NCI-H1092 treated with DMSO at 0.1 percent for 48 hours (cell line): ENCODE results near the gene KIFAP3.
"Not testable (repeated sequence)": the region's sequence is repeated elsewhere in the genome, so short reads cannot be mapped to it uniquely, and the experiment has no call there.

Source experiments
- DNase-seq: peaks from one replicate; lab custom pipeline; 2025; lab: John Stamatoyannopoulos, UW

The KIFAP3 gene

GRCh38 chr1:170063109-170063826 is 11.2 kb downstream of the KIFAP3 start:
- DNase-seq, result no peak

- DNase-seq, result not testable (repeated sequence)
Measured at GRCh38 chr1:170061676-170062075, 12.8 kb downstream of the KIFAP3 start.

- DNase-seq, result not testable (repeated sequence)
Measured at GRCh38 chr1:170060015-170060520, 14.4 kb downstream of the KIFAP3 start.

GRCh38 chr1:170049176-170049800 is 25.2 kb downstream of the KIFAP3 start:
- no peak for DNase-seq

- no peak for DNase-seq
Measured at GRCh38 chr1:170048515-170048914, 26.0 kb downstream of the KIFAP3 start.

GRCh38 chr1:170044187-170044586 is 30.3 kb downstream of the KIFAP3 start:
- no peak for DNase-seq

GRCh38 chr1:170041423-170042192 is 32.9 kb downstream of the KIFAP3 start:
- DNase-seq, result no peak

GRCh38 chr1:170032531-170033280 is 41.8 kb downstream of the KIFAP3 start:
- DNase-seq, result no peak

GRCh38 chr1:170030212-170030611 is 44.3 kb downstream of the KIFAP3 start:
- no peak for DNase-seq

GRCh38 chr1:170027760-170028159 is 46.7 kb downstream of the KIFAP3 start:
- DNase-seq, result no peak

GRCh38 chr1:170020859-170021258 is 53.6 kb downstream of the KIFAP3 start:
- no peak for DNase-seq

- no peak for DNase-seq
Measured at GRCh38 chr1:170017478-170017877, 57.0 kb downstream of the KIFAP3 start.

- DNase-seq, result no peak
Measured at GRCh38 chr1:170012920-170013319, 61.6 kb downstream of the KIFAP3 start.

- DNase-seq, result peak; percentile 35
Measured at GRCh38 chr1:170010443-170010842, 64.1 kb downstream of the KIFAP3 start.

GRCh38 chr1:170009551-170009950 is 64.9 kb downstream of the KIFAP3 start:
- DNase-seq, result no peak

GRCh38 chr1:170008745-170009144 is 65.8 kb downstream of the KIFAP3 start:
- not testable (repeated sequence) for DNase-seq

- DNase-seq, result not testable (repeated sequence)
Measured at GRCh38 chr1:170003270-170003835, 71.1 kb downstream of the KIFAP3 start.

- DNase-seq, result no peak
Measured at GRCh38 chr1:170001266-170001665, 73.2 kb downstream of the KIFAP3 start.

GRCh38 chr1:169999761-170000160 is 74.7 kb downstream of the KIFAP3 start:
- no peak for DNase-seq

- no peak for DNase-seq
Measured at GRCh38 chr1:169999331-169999741, 75.2 kb downstream of the KIFAP3 start.

- no peak for DNase-seq
Measured at GRCh38 chr1:169995993-169996392, 78.5 kb downstream of the KIFAP3 start.

- no peak for DNase-seq
Measured at GRCh38 chr1:169989246-169989645, 85.2 kb downstream of the KIFAP3 start.
